ENCODE measurements around the gene SMAP1. TPM values are rescaled to one million over a fixed set of nuclear protein-coding genes. Genes with fewer than 3 reads are reported as not detected.

The SMAP1 gene
- total RNA-seq, 1 donor from 2014 or later: 40.4 TPM

DNA sequence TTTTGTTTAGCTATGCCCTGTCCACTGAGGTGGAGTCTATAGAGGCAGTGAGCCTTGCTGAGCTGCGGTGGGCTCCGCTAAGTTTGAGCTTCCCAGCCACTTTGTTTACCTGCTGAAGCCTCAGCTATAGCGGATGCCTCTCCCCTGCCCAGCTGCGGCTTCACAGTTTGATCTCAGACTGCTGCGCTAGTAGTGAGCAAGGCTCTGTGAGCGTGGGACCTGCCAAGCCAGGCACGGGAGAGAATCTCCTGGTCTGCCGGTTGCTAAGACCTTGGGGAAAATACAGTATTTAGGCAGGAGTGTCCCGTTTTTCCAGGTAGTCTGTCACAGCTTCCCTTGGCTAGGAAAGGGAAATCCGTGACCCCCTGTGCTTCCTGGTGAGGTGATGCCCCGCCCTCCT lies 138.4 kb downstream of the SMAP1 start:
- Mint-ChIP-seq H3K27ac (ENCODE audit: unreplicated experiment) (no peak overlapping the region), H3K4me1 (ENCODE audit: unreplicated experiment) (no peaks in the 10 kb centered on the region), H3K9me3 (ENCODE audit: unreplicated experiment) (no peaks in the 10 kb centered on the region), H3K27me3 (ENCODE audit: unreplicated experiment) (no peaks in the 10 kb centered on the region), H3K36me3 (ENCODE audit: low read depth, unreplicated experiment) (peaks cover 15% of the 10 kb centered on the region), H3K4me3 (ENCODE audit: unreplicated experiment) (no peak overlapping the region)
- no peak for DNase-seq (ENCODE audit: low spot score)
- TF ChIP-seq, protein P1, sequence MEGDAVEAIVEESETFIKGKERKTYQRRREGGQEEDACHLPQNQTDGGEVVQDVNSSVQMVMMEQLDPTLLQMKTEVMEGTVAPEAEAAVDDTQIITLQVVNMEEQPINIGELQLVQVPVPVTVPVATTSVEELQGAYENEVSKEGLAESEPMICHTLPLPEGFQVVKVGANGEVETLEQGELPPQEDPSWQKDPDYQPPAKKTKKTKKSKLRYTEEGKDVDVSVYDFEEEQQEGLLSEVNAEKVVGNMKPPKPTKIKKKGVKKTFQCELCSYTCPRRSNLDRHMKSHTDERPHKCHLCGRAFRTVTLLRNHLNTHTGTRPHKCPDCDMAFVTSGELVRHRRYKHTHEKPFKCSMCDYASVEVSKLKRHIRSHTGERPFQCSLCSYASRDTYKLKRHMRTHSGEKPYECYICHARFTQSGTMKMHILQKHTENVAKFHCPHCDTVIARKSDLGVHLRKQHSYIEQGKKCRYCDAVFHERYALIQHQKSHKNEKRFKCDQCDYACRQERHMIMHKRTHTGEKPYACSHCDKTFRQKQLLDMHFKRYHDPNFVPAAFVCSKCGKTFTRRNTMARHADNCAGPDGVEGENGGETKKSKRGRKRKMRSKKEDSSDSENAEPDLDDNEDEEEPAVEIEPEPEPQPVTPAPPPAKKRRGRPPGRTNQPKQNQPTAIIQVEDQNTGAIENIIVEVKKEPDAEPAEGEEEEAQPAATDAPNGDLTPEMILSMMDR (IDR thresholded peaks at IDR 0.05; ENCODE audit: unreplicated experiment): no peak

- Mint-ChIP-seq H3K27ac (ENCODE audit: unreplicated experiment) (no peak overlapping the region), H3K36me3 (ENCODE audit: low read depth, unreplicated experiment) (no peaks in the 10 kb centered on the region), H3K4me1 (ENCODE audit: unreplicated experiment) (no peaks in the 10 kb centered on the region), H3K4me3 (ENCODE audit: unreplicated experiment) (no peak overlapping the region), H3K9me3 (ENCODE audit: unreplicated experiment) (no peaks in the 10 kb centered on the region), H3K27me3 (ENCODE audit: unreplicated experiment) (no peaks in the 10 kb centered on the region)
- TF ChIP-seq, protein P1 (IDR thresholded peaks at IDR 0.05; ENCODE audit: unreplicated experiment): no peak
- DNase-seq (ENCODE audit: low spot score): no peak
Measured at GRCh38 chr6:70811788-70812187, 144.1 kb downstream of the SMAP1 start.

DNA sequence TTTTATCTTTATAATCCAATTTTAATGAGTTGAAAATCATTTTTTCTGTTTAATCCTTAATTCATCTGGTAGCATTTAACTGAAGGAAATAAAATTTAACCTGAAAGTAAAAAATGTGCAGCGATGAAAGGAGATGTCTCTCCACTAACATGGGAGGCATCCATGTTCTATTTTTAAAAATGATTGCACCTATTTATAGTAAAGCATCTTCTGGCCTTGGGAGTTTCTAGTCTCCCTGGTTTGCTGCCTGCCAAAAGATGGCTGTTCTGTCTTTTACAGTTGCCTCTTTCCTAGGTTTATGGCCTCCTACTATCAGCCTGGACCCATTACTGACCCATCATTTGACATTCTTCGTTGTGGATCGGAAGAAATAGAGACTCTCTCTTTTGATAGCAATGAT lies 146.2 kb downstream of the SMAP1 start:
- H3K36me3 Mint-ChIP-seq (ENCODE audit: low read depth, unreplicated experiment): no peaks in the 10 kb centered on the region
- TF ChIP-seq, protein P1 (IDR thresholded peaks at IDR 0.05; ENCODE audit: unreplicated experiment): no peak
- no peaks in the 10 kb centered on the region for H3K27me3 Mint-ChIP-seq (ENCODE audit: unreplicated experiment)
- no peak for DNase-seq (ENCODE audit: low spot score)
- H3K27ac Mint-ChIP-seq (ENCODE audit: unreplicated experiment): no peak overlapping the region
- H3K4me1 Mint-ChIP-seq (ENCODE audit: unreplicated experiment): peaks cover 3% of the 10 kb centered on the region
- H3K4me3 Mint-ChIP-seq (ENCODE audit: unreplicated experiment): no peak overlapping the region
- no peaks in the 10 kb centered on the region for H3K9me3 Mint-ChIP-seq (ENCODE audit: unreplicated experiment)

- no peak for DNase-seq (ENCODE audit: low spot score)
- Mint-ChIP-seq H3K9me3 (ENCODE audit: unreplicated experiment) (no peaks in the 10 kb centered on the region), H3K36me3 (ENCODE audit: low read depth, unreplicated experiment) (peaks cover 5% of the 10 kb centered on the region), H3K4me3 (ENCODE audit: unreplicated experiment) (no peak overlapping the region), H3K27me3 (ENCODE audit: unreplicated experiment) (no peaks in the 10 kb centered on the region), H3K27ac (ENCODE audit: unreplicated experiment) (no peak overlapping the region), H3K4me1 (ENCODE audit: unreplicated experiment) (peaks cover 3% of the 10 kb centered on the region)
- TF ChIP-seq, protein P1 (IDR thresholded peaks at IDR 0.05; ENCODE audit: unreplicated experiment): no peak
Measured at GRCh38 chr6:70819646-70820045, 152.0 kb downstream of the SMAP1 start.

DNA sequence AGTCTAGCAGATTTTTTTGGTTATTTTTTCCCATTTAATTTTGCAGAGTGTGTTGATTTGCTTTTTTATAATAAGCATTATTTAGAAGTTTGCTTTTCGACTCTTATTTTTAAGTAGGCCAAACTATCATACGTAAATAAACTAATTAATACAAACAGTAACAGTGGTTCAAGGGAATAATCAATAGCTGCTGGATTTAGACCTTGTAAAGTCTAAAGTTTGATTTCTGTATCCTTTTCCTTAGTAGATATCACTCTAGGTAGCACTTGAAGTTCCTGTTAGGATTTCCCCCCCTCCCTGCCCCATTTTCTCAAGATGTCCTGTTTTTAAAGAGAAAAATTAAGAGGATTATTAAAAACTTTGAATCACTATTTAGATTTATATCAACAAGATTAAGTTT lies 153.1 kb downstream of the SMAP1 start:
- H3K36me3 Mint-ChIP-seq (ENCODE audit: low read depth, unreplicated experiment): peaks cover 5% of the 10 kb centered on the region
- DNase-seq (ENCODE audit: low spot score): no peak
- H3K27me3 Mint-ChIP-seq (ENCODE audit: unreplicated experiment): no peaks in the 10 kb centered on the region
- no peaks in the 10 kb centered on the region for H3K9me3 Mint-ChIP-seq (ENCODE audit: unreplicated experiment)
- H3K4me1 Mint-ChIP-seq (ENCODE audit: unreplicated experiment): peaks cover 3% of the 10 kb centered on the region
- no peak overlapping the region for H3K27ac Mint-ChIP-seq (ENCODE audit: unreplicated experiment)
- TF ChIP-seq, protein P1 (IDR thresholded peaks at IDR 0.05; ENCODE audit: unreplicated experiment): no peak
- H3K4me3 Mint-ChIP-seq (ENCODE audit: unreplicated experiment): no peak overlapping the region
